Kidney (tissue), 14 donors: ENCODE data around the gene FAM168B. TPM values are rescaled to one million over a fixed set of nuclear protein-coding genes. Genes with fewer than 3 reads are reported as not detected.

Source experiments
- DNase-seq, 5 donors: peaks; one replicate each; pipeline ENCODE4 v3.0.0-alpha.2; 2013 to 2020
- FAIRE-seq: peaks from 2 replicates; lab custom pipeline; 2012; peaks lifted over from hg19 to GRCh38; lab: Jason Lieb, UNC
- H3K27ac ChIP-seq, 2 donors: one replicate each; pipeline ENCODE4 v1.7.0; 2013; ENCODE audit warnings: low read depth in 2 of 2, low read length in 2 of 2, inconsistent platforms in 1 of 2
- H3K27me3 ChIP-seq: one replicate; pipeline ENCODE4 v1.7.1; 2013; ENCODE audit warnings: low read length, inconsistent platforms; ENCODE audit not compliant: control insufficient read depth, insufficient read depth
- H3K36me3 ChIP-seq, 3 donors: one replicate each; pipeline versions ENCODE4 v1.7.0 to v1.7.1; 2013; ENCODE audit warnings: low read length in 3 of 3, control low read depth in 1 of 3, inconsistent platforms in 1 of 3; ENCODE audit not compliant: insufficient read depth in 3 of 3, control insufficient read depth in 2 of 3
- H3K4me1 ChIP-seq, 3 donors: one replicate each; pipeline versions ENCODE4 v1.7.0 to v1.7.1; 2013; ENCODE audit warnings: low read length in 3 of 3, inconsistent platforms in 1 of 3, low read depth in 1 of 3; ENCODE audit not compliant: control insufficient read depth in 2 of 3, insufficient read depth in 2 of 3
- H3K4me3 ChIP-seq, 3 donors: one replicate each; pipeline versions ENCODE4 v1.7.0 to v1.8.1; 2013; ENCODE audit warnings: low read length in 3 of 3, control low read depth in 1 of 3, inconsistent platforms in 1 of 3
- H3K9ac ChIP-seq, 3 donors: one replicate each; pipeline versions ENCODE4 v1.7.0 to v1.7.1; 2013; ENCODE audit warnings: low read length in 3 of 3, control low read depth in 1 of 3, inconsistent platforms in 1 of 3
- H3K9me3 ChIP-seq, 3 donors: one replicate each; pipeline versions ENCODE4 v1.7.0 to v1.7.1; 2013; ENCODE audit warnings: low read length in 3 of 3, control low read depth in 1 of 3, inconsistent platforms in 1 of 3; ENCODE audit not compliant: control insufficient read depth in 2 of 3, insufficient read depth in 1 of 3
- CTCF ChIP-seq: IDR thresholded peaks from 3 replicates; pipeline ENCODE4 v1.5.1; 2012; ENCODE audit warnings: mild to moderate bottlenecking, moderate library complexity, borderline replicate concordance; ENCODE audit not compliant: insufficient read depth; ENCODE audit errors: extremely low read depth
- intact Hi-C: fragments of 100-400 bp; cut with DNase I; formaldehyde crosslinking; loops from one replicate; pipeline ENCODE4 v1.11.1; 2022
- polyA plus RNA-seq: library from polyadenylated mRNA; stranded (reverse); fragments of 350-450 nt; fragmentation: Illumina TruSeq; extraction: RNeasy Lipid Tissue Mini Kit (QIAGEN cat#74804); gene quantifications from one replicate; pipeline ENCODE4 v1.2.3, GENCODE V29; 2014; ENCODE audit warnings: low read depth, low replicate concordance; ENCODE audit not compliant: insufficient read depth
- total RNA-seq: library from RNA; stranded (reverse); fragmentation: NEBNext Ultra II Directional; extraction: Animal tissue kit (Norgen Biotek cat#: 25700); gene quantifications from one replicate; pipeline ENCODE4 v1.2.1, GENCODE V29; 2021
- donor health status: control.
- donor health status: control.
- donor health status: control.
- donor health status: control.
- donor health status: control.
- donor health status: DM: yes; HTN: yes; CAD: no.
- donor health status: Normal renal cell carcinoma (clear cell type).

Gene FAM168B
- total and polyA plus RNA-seq, 2 donors from 2014 or later = 34.1 to 89.9 TPM

DNA sequence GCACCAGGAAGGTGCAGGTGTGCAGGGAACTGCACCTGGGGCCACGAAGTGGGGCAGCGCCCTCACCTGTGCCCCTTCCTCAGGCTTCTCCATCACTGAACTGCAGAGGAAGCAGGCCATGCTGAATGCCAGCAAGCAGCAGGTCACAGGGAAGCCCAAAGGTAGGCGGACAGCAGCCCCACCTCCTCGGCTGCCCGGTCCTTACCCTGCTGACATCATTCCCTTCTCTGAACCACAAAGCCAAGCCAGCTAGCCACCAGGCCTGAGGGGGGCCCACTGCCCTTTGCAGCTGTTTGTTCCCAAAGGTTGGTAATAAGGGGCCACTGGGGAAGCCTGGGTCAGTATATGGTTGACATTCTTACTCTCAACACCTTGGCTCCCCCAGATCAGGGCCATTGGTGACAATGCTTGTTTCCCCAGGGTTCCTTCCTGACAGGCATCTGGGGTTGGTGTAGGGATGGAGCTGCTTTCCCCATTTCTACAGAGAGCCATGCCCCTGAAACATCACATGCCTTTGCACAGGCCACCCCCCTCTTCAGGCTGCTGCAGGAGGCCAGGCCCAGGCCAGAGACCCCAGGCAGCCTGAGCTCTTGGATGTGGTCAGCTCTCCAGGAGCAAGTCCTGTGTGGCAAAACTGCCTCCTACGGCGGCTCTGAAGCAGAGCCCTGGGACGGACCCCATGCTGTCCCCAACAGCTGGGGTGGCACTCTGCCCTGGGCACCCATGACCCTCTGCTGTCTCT lies 47.8 kb downstream of the FAM168B start:
- H3K9ac ChIP-seq = no peak overlapping the region
- no peaks in the 10 kb centered on the region for H3K27me3 ChIP-seq
- no peaks in the 10 kb centered on the region for H3K4me1 ChIP-seq
- intact Hi-C loops = no loop called here
- H3K9me3 ChIP-seq = no peaks in the 10 kb centered on the region
- DNase-seq (peak in 1 of 5 donors; percentile 46), FAIRE-seq (no peak)
- H3K36me3 ChIP-seq = peaks cover 0 to 23% (median 15%) of the 10 kb centered on the region in 3 donors
- TF ChIP-seq CTCF = no peak
- no peak overlapping the region for H3K4me3 ChIP-seq
- no peak overlapping the region for H3K27ac ChIP-seq

- intact Hi-C loops = no loop called here
- H3K9ac ChIP-seq = no peak overlapping the region
- H3K4me3 ChIP-seq = no peak overlapping the region
- FAIRE-seq (no peak), DNase-seq (no peak)
- peaks cover 2% of the 10 kb centered on the region for H3K27me3 ChIP-seq
- no peak for TF ChIP-seq CTCF
- no peaks in the 10 kb centered on the region for H3K9me3 ChIP-seq
- H3K27ac ChIP-seq = no peak overlapping the region
- peaks cover 0 to 16% (median 10%) of the 10 kb centered on the region in 3 donors for H3K36me3 ChIP-seq
- H3K4me1 ChIP-seq = peaks cover 0 to 6% (median 0%) of the 10 kb centered on the region in 3 donors
Observed at GRCh38 chr2:131044757-131045150, 48.5 kb downstream of the FAM168B start.

DNA sequence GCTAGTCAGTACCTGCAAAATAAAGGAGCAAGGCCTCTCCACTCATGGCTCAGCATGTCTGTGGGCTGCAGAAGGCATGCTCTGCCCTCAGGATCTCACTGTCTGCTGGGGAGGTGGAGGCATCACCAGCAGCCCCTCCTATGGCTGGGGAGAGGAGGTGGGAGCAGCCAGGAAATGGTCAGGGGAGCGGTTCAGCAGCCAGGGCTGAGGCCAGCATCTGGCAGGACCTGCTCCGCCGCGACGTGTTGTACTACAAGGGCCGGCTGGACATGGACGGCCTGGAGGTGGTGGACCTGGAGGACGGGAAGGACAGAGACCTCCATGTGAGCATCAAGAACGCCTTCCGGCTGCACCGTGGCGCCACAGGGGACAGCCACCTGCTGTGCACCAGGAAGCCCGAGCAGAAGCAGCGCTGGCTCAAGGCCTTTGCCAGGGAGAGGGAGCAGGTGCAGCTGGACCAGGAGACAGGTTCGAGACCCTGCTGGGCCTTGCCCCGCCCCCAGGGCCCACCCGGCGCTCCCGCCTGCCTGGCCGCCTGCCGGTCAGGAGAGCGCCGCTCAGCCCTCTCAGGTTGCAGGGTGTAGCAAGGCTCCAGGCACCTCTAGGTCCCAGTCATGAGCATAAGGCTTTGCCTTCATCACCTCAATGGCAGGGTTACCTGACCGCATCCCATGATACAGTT lies 49.0 kb downstream of the FAM168B start:
- Histone ChIP-seq H3K9me3 (no peaks in the 10 kb centered on the region), H3K27ac (no peak overlapping the region), H3K36me3 (peaks cover 0 to 11% (median 9%) of the 10 kb centered on the region in 3 donors), H3K27me3 (peaks cover 4% of the 10 kb centered on the region), H3K4me3 (no peak overlapping the region), H3K4me1 (peaks cover 0 to 6% (median 0%) of the 10 kb centered on the region in 3 donors), H3K9ac (no peak overlapping the region)
- FAIRE-seq (no peak), DNase-seq (peak in 1 of 5 donors; percentile 73)
- TF ChIP-seq CTCF = no peak
- intact Hi-C loops = no loop called here
